BE2C (cell line): ENCODE measurements around the gene CSNK2B.

Experiments used
- DNase-seq: peaks from one replicate; pipeline ENCODE4 v3.0.0-alpha.2; 2020
- H3K27me3 ChIP-seq: fragments of 250-450 bp; sonication (Bioruptor Pico); 2 replicates; pipeline ENCODE4 v1.5.1; 2020; ENCODE audit warnings: mild to moderate bottlenecking
- H3K36me3 ChIP-seq: fragments of 250-450 bp; sonication (Bioruptor Pico); 2 replicates; pipeline ENCODE4 v1.5.1; 2020; ENCODE audit warnings: mild to moderate bottlenecking
- H3K4me1 ChIP-seq: fragments of 250-450 bp; sonication (Bioruptor Pico); 2 replicates; pipeline ENCODE4 v1.5.1; 2020
- H3K4me3 ChIP-seq: 2 replicates; pipeline ENCODE4 v1.5.1; 2011; ENCODE audit warnings: low read depth, low read length
- H3K9me3 ChIP-seq: fragments of 250-450 bp; sonication (Bioruptor Pico); 2 replicates; pipeline ENCODE4 v1.5.1; 2020
- TF ChIP-seq, protein P1 (sequence below): IDR thresholded peaks from 2 replicates; pipeline ENCODE4 v1.5.1; 2012; ENCODE audit warnings: mild to moderate bottlenecking, low read depth, low read length

The CSNK2B gene

GRCh38 chr6:31676322-31676903, 10.5 kb downstream of the CSNK2B start:
- Histone ChIP-seq H3K27me3 (no peaks in the 10 kb centered on the region; the same call in 1 of the 2 replicates), H3K9me3 (no peaks in the 10 kb centered on the region), H3K36me3 (peaks cover 16% of the 10 kb centered on the region), H3K4me3 (no peak overlapping the region), H3K4me1 (no peaks in the 10 kb centered on the region)
- DNase-seq: no peak
- TF ChIP-seq, protein P1, sequence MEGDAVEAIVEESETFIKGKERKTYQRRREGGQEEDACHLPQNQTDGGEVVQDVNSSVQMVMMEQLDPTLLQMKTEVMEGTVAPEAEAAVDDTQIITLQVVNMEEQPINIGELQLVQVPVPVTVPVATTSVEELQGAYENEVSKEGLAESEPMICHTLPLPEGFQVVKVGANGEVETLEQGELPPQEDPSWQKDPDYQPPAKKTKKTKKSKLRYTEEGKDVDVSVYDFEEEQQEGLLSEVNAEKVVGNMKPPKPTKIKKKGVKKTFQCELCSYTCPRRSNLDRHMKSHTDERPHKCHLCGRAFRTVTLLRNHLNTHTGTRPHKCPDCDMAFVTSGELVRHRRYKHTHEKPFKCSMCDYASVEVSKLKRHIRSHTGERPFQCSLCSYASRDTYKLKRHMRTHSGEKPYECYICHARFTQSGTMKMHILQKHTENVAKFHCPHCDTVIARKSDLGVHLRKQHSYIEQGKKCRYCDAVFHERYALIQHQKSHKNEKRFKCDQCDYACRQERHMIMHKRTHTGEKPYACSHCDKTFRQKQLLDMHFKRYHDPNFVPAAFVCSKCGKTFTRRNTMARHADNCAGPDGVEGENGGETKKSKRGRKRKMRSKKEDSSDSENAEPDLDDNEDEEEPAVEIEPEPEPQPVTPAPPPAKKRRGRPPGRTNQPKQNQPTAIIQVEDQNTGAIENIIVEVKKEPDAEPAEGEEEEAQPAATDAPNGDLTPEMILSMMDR: no peak

DNA sequence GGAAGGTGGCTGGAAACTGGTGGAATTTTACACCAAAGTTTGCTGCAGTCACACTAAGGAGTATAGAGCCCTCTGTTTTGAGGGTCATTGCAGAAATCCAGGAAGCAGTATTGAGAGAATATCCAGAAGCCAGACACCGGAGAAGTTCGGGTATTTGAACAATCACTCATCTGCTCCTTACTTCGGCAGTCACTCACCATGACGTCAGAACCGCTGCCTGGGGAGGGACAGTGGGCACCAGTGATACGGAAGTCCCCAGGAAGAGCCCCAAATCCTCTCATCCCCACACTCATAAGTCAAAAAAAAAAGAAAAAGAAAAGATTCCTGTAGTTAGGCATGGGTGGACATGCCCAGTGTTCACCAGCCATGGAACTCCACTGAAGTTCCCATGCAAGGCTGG, 11.0 kb downstream of the CSNK2B start:
- Histone ChIP-seq H3K27me3 (no peaks in the 10 kb centered on the region; the same call in 1 of the 2 replicates), H3K4me1 (no peaks in the 10 kb centered on the region), H3K36me3 (peaks cover 11% of the 10 kb centered on the region), H3K9me3 (no peaks in the 10 kb centered on the region), H3K4me3 (no peak overlapping the region)
- DNase-seq: no peak
- TF ChIP-seq, protein P1: no peak

DNA sequence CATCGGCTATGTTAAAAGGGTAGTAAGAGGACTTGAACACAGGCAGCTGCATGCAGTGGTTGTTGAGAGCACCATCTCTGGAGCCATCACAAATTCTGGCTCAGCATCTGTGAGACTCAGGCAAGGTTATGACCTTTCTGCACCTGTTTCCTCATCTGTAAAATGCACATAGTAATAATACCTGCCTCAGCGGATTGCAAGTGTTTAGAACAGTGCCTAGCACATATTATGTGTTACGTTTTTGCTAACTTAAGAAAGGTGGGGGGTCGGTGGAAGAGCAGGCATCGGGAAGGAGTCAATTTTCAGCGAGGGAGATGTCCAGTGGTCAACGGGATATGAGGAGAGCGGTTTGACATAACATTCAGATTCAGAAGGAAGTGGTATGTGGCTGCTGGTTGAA, 12.1 kb downstream of the CSNK2B start:
- H3K9me3 ChIP-seq: no peaks in the 10 kb centered on the region
- peaks cover 2% of the 10 kb centered on the region for H3K36me3 ChIP-seq
- H3K27me3 ChIP-seq: no peaks in the 10 kb centered on the region; the same call in 1 of the 2 replicates
- DNase-seq: no peak
- TF ChIP-seq, protein P1: no peak
- H3K4me1 ChIP-seq: no peaks in the 10 kb centered on the region
- no peak overlapping the region for H3K4me3 ChIP-seq

GRCh38 chr6:31680226-31681134, 14.6 kb downstream of the CSNK2B start, which contains the start of gene LY6G5C:
TSS of gene LY6G5C (minus strand) at chr6:31681067. CDS start at chr6:31680373, 694 bp downstream.
- DNase-seq: peak; percentile 85
- Histone ChIP-seq H3K36me3 (no peaks in the 10 kb centered on the region), H3K9me3 (no peaks in the 10 kb centered on the region), H3K4me1 (no peaks in the 10 kb centered on the region), H3K27me3 (no peaks in the 10 kb centered on the region; the same call in 1 of the 2 replicates), H3K4me3 (peak within 1 kb of the TSS; percentile 70)
- TF ChIP-seq, protein P1: peak; percentile 63

DNA sequence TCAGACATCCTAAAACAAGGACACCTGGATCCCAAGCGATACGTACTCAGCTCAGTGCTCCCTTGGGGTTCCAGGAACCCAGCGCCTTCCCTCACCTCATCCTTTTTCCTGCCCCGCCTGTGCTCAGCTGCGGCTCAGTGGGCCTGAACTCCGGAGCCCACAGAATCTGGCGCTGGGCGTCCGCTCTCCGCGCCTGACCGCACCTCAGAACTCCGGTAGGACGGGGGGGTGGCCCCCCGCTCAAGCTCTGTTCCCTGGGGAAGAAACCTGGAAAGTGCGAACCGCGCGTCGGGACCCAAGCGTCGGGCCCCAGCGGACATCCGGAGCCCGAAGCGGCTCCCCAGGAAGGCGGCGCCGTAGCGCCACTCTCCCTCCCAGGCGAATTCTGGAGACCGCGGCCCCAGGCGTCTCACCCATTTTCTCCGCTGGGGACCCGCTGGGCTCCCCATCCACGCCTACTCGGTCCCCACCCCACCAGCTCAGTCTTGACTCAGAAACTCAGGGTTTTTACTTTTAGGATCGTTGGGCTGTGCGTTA, 15.3 kb downstream of the CSNK2B start:
- H3K4me3 ChIP-seq: peak overlapping the region; percentile 70
- H3K9me3 ChIP-seq: no peaks in the 10 kb centered on the region
- no peaks in the 10 kb centered on the region; the same call in 1 of the 2 replicates for H3K27me3 ChIP-seq
- H3K36me3 ChIP-seq: no peaks in the 10 kb centered on the region
- TF ChIP-seq, protein P1: peak; percentile 29; the same call in 1 of the 2 replicates
- H3K4me1 ChIP-seq: no peaks in the 10 kb centered on the region
- peak; percentile 53 for DNase-seq
